HG02938 (cell line): ENCODE data around the gene TSPAN18.

ENCODE experiments used
- ATAC-seq: cut with Tn5 transposase; IDR thresholded peaks from one replicate; pipeline ENCODE4 v1.9.1; 2021; ENCODE audit warnings: mild to moderate bottlenecking, moderate library complexity; ENCODE audit not compliant: unreplicated experiment

Gene TSPAN18

DNA sequence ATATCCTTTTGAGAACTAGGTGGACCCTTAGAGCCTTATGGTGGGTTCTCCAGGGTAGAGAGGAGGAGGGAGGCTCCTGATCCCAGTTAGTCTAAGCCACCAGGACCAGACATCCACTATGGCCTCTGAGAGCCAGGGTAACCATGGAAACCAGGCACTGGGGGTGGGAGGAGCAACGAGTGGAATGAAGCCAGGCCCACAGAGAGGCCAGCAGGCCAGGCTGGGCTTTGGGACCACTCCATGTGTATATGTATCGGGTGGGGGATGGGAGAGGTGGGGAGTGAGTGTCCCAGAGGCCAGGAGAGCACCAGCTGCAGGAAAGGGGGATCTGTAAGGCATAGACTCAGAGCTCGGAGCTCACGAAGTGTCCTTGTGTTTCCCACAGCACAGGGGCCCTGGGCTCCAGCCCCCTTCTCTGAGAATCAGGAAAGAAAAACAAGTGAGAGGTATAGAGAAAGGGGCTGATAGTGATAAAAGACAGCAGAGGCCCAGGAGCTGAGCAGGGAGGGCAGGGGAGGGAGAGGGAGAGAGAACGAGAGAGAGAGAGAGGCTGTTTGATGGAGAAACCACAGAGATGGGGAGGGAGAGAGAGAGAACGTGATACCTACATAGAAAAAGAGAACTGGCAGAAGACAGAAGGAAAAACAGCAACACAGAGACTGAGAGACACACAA is 15.5 kb upstream of the TSPAN18 start:
- no peak for ATAC-seq

DNA sequence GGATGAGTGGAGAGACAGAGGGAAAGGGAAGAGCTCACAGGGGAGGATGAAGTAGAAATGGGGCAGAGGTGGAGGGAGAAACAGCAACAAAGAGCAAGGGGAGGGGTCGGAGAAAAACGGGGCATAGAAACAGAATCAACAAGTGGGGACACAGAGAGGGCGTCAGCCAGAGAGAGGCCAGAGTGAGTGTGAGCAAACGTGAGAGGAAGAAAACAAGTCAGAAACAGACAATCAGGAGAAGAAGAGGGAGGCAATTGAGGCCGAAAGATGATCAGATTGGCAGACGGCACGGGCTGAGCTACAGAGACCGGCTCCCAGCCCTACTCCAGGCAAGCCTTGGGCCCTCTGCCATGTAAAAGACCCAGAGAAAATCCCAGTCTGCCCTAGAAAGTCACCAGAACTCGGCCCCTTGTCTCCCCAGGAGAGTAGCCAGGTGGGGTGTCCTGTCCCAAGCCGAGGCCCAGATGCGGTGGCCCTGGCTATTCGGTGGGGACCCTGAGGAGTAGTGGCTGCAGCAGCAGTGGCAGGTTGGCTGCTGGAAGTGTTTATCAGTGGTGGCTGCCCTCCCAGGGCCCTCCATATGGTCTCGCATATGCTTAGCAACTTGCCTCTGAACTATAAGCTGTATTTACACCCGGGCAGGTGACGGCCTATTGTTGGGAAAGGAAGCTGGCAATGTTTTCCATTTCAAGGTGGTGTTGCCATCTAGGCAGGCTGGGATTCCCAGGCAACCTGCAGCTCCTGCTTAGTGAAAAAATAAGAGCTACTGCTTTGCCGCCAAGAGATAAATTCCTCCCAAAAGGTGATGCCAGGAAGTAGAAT is 14.8 kb upstream of the TSPAN18 start:
- ATAC-seq, result no peak

- no peak for ATAC-seq
Measured at GRCh38 chr11:44713022-44713421, 13.7 kb upstream of the TSPAN18 start.

DNA sequence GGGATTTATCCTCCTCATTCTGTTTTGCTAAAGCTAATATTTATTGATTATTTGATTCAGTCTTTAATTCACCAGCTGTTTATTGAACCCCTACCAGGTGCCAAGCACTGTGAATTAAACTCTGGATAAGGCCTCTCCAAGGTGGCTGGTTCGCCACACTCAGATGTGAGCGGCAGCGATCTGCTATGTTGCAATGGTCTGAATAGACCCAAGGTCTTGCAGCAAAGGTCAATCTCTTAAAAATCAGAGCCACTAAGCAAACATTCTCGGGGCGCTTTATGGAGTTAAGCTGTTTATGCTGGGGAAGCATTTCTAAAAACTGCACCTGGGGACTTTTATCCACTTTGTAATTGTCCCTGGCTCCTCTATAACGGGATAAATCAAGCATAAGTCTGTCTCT is 10.5 kb upstream of the TSPAN18 start:
- ATAC-seq, result no peak

DNA sequence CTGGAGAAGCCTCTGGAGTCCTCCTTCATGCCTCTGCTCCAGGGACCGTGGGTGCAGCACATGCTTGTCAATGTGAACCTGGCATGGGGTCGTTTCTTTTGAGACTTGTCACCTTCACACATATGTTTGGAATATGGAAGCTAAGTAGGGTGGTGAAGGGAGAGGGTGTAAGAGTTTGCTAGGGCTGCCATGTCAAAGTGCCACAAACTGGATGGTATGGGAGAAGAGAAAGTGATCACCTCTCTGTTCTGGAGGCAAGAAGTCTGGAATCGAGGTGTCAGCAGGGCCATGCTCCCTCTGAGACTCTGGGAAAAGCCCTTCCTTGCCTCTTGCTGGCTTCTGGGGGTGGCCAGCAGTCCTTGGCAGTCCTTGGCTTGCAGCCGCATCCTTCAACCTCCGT is 8.7 kb upstream of the TSPAN18 start:
- ATAC-seq, result no peak

DNA sequence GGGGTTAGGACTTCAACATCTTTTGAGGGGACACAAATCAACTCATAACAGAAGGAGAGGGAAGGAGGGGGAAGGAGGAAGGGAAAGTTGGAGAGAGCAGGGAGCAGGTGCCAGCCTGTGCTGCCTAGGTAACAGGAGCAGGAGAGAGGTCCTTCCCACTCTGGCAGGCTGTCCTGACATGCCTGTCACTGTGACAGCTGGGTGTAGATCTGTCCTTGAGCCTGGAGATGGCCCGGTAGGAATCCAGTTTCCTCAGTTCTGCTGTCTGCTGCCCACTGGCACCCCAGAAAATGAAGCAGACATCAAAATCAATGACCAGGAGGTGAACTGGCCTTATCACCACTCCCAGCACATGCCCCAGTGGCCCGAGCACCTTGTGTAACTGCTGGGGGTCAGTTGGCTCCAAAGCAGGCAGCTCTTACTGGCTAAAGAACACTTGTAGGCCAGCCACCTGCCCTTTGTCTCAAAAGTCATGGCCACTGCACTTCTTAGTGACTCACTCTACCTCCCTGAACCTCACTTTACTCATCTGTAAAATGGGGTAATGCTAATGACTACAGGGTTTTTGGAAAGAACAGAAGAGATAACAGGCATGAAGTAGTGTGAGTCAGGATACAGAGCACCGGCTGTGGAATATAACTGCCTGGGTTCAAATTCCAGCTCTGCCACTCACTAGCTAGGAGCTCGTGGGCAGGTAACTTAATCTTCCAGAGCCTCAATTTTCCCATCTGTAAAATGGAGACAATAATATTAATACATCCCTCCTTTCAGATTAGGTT is 8.0 kb upstream of the TSPAN18 start:
- ATAC-seq, result no peak

DNA sequence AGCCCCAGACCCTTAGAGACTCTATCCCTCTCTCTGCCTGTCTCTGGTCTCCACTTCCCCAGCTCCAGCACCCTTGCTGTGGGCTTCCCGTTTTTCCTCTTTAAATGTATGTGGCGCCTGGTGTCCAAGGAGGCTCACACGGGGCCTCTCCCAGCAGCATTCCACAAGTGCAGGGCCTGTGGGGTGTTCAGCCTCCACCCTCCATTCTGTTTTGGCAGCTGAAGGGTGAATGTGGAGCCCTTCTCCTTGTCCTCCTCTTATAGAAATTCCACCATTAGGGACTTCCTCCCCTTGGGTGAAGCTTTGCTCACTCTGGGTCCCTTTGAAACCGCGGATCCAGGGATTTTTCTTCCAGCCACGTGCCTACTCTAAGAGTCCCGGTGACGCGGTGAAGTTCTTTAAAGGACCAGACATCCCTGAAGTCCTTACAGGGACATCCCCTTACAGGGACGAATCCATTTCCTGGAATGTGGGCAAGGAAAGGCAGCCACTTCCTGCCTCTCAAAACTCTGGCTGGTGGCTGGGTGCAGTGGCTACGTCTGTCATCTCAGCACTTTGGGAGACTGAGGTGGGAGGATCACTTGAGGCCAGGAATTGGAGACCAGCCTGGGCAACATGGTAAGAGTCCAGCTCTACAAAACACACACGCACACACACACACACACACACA is 1.6 kb upstream of the TSPAN18 start:
- no peak for ATAC-seq

- no peak for ATAC-seq
Measured at GRCh38 chr11:44725757-44726282, 942 bp upstream of the TSPAN18 start.

DNA sequence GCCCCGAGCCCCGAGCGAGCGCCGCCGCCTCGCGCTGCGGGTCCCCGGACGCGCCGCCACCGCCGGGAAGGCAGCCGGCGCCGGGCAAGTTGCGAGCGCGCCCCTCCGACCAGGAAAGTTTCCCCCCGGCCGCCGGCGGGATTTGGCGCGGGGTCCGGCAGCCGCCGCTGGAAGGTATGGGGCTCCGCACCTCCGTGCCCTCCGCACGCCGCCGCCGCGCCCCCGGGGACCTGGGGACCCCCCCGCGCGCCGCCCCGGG is 281 bp downstream of the TSPAN18 start:
- no peak for ATAC-seq

GRCh38 chr11:44727373-44728287 is 868 bp downstream of the TSPAN18 start:
- ATAC-seq, result no peak

- ATAC-seq, result no peak
Measured at GRCh38 chr11:44728491-44728910, 1.7 kb downstream of the TSPAN18 start.

DNA sequence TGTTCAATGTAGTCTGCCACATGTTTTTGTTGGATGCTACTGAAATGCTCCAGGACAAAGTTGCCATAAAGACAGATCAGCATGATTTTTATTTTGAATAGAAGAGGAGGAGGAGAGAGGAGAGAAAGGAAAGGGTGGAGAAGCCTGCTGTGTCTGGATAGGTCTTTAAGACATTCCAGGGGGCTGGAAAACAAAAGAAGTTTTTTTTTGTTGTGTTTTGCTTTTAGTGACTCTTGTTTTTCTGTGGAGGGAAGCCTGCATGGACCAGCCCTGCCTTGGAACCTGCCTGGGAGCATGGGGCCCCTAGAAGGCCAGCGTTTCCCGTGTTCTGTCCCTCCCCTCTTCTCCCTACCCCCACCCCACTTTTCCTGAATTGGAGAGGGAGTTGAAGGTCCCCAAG is 2.3 kb downstream of the TSPAN18 start:
- no peak for ATAC-seq

DNA sequence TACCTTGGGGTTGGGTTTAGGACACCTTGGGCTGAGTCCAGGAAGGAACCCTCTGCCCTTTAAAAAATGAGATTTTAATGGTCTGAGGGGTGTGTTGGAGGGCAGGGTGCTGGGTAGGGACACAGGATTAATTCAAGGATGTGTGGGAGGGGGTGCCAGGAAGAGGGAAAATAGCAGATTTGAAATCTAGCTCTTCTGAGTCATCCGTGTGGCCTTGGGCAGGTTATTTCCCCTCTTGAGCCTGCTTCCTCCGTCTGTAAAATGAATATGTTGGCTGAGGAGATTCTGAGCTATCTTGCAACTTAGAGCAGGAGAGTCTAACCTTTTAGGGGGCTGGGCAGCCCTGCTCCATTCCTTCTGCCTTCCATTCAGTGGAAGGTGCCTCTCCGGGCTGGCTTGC is 3.0 kb downstream of the TSPAN18 start:
- no peak for ATAC-seq

DNA sequence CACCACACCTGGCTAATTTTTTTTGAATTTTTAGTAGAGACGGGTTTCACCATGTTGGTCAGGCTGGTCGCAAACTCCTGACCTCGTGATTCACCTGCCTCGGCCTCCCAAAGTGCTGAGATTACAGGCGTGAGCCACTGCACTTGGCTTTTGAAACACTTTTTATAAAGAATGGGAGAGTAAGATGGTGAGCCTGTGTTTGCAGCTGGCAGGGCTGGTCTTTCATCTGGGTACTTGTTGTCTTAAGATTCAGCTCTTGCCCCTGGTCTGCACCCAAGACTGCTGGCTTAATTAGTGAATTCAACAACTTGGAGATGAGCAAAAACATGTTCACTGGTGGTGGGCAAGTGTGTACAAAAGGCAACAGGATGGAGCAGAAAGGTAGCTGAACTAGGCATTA is 4.0 kb downstream of the TSPAN18 start:
- no peak for ATAC-seq

DNA sequence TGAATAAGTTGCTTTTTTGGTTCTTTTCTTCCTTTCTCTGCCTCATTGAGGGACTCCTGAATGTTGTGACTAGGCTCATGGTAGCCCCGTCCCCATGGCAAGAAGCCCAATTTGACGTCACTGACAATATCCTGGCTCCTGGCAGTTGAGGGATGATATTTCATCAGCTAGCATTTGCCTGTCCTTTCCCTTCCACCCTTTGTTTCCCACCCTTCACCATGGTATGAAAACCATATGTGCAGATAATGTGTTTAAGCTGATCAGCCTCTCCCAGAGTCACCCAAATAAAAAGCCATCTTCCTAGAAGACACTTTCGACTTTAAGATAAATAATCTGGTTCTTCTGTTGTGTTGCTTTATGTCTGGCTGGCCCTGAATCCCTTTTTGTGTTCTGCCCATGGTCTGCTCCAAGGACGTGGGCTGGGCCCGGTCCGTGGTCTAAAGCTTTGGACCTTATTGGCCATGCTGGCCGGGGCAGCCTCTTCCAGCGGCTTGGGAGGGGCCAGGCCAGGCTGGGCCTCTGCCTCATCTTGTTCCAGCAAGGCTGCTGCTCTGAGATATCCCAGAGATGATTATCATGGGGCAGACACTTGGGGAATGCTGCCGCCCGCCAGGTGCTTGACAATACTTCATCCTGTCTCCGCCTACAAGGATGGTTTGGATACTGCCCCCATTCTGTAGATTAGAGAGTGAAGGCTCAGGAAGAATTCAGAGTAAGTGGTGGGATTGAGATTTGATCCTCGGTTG is 5.1 kb downstream of the TSPAN18 start:
- no peak for ATAC-seq

DNA sequence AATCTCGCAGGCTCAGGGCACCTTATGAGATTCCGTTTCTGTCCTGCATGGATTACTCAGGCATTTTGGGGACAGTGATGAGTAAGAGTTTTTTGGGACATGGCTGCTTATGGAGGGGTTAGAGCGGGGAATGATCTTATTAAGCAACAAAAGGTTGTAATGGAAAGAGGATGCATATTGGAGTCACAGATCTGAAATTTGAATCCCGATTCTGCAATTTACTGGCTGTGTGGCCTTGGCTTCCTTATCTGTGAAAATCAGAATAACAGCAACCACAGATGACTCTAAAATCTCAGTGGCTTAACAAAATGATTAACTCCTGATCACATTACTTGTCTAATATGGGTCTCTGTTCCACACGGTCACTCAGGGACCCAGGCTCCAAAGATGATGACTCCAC is 5.8 kb downstream of the TSPAN18 start:
- ATAC-seq, result no peak

GRCh38 chr11:44733877-44734276 is 7.1 kb downstream of the TSPAN18 start:
- ATAC-seq, result no peak

GRCh38 chr11:44734843-44735381 is 8.2 kb downstream of the TSPAN18 start:
- no peak for ATAC-seq

GRCh38 chr11:44736791-44737190 is 10.0 kb downstream of the TSPAN18 start:
- no peak for ATAC-seq
